AG08396 (cell line): Measurements from ENCODE around the gene ARHGAP6.
A peak's percentile ranks its signal among the peaks of the same experiment; 100 is the strongest.

ENCODE experiments used
- DNase-seq: peaks from one replicate; pipeline ENCODE4 v3.0.0; 2012; ENCODE audit warnings: low spot score, mixed read lengths

The ARHGAP6 gene

GRCh38 chrX:11309220-11309619, 356.5 kb downstream of the ARHGAP6 start:
- DNase-seq: peak; percentile 14

GRCh38 chrX:11305641-11306040, 360.1 kb downstream of the ARHGAP6 start:
- no peak for DNase-seq

- DNase-seq: no peak
Observed at GRCh38 chrX:11304829-11305228, 360.9 kb downstream of the ARHGAP6 start.

GRCh38 chrX:11298600-11298999, 367.1 kb downstream of the ARHGAP6 start:
- DNase-seq: no peak

GRCh38 chrX:11296051-11296450, 369.7 kb downstream of the ARHGAP6 start:
- DNase-seq: no peak

GRCh38 chrX:11293113-11293512, 372.6 kb downstream of the ARHGAP6 start, which contains the start of gene AMELX:
TSS of gene AMELX (plus strand) at chrX:11293413. CDS start at chrX:11294789, 1,376 bp downstream.
- no peak for DNase-seq

- DNase-seq: no peak
Observed at GRCh38 chrX:11290416-11291102, 375.2 kb downstream of the ARHGAP6 start.

- peak; percentile 21 for DNase-seq
Observed at GRCh38 chrX:11287505-11287904, 378.2 kb downstream of the ARHGAP6 start.

GRCh38 chrX:11285651-11286050, 380.1 kb downstream of the ARHGAP6 start:
- DNase-seq: no peak

- DNase-seq: no peak
Observed at GRCh38 chrX:11282043-11282442, 383.7 kb downstream of the ARHGAP6 start.

- DNase-seq: no peak
Observed at GRCh38 chrX:11273544-11273943, 392.2 kb downstream of the ARHGAP6 start.

GRCh38 chrX:11272863-11273262, 392.9 kb downstream of the ARHGAP6 start:
- no peak for DNase-seq

GRCh38 chrX:11272290-11272689, 393.4 kb downstream of the ARHGAP6 start:
- no peak for DNase-seq

GRCh38 chrX:11269996-11270395, 395.7 kb downstream of the ARHGAP6 start:
- DNase-seq: no peak

- DNase-seq: no peak
Observed at GRCh38 chrX:11269006-11269405, 396.7 kb downstream of the ARHGAP6 start.

GRCh38 chrX:11267425-11267824, 398.3 kb downstream of the ARHGAP6 start:
- no peak for DNase-seq

GRCh38 chrX:11266573-11267003, 399.1 kb downstream of the ARHGAP6 start:
- no peak for DNase-seq

GRCh38 chrX:11265352-11265751, 400.4 kb downstream of the ARHGAP6 start:
- DNase-seq: no peak

GRCh38 chrX:11264925-11265324, 400.8 kb downstream of the ARHGAP6 start:
- no peak for DNase-seq

- DNase-seq: peak; percentile 23
Observed at GRCh38 chrX:11261260-11261659, 404.5 kb downstream of the ARHGAP6 start.

- DNase-seq: no peak
Observed at GRCh38 chrX:11259437-11259836, 406.3 kb downstream of the ARHGAP6 start.

- no peak for DNase-seq
Observed at GRCh38 chrX:11257711-11258110, 408.0 kb downstream of the ARHGAP6 start.

GRCh38 chrX:11257290-11257689, 408.4 kb downstream of the ARHGAP6 start:
- DNase-seq: no peak

- no peak for DNase-seq
Observed at GRCh38 chrX:11254417-11255109, 411.2 kb downstream of the ARHGAP6 start.
